ENCODE measurements around the gene PARD3.

PARD3 gene

DNA sequence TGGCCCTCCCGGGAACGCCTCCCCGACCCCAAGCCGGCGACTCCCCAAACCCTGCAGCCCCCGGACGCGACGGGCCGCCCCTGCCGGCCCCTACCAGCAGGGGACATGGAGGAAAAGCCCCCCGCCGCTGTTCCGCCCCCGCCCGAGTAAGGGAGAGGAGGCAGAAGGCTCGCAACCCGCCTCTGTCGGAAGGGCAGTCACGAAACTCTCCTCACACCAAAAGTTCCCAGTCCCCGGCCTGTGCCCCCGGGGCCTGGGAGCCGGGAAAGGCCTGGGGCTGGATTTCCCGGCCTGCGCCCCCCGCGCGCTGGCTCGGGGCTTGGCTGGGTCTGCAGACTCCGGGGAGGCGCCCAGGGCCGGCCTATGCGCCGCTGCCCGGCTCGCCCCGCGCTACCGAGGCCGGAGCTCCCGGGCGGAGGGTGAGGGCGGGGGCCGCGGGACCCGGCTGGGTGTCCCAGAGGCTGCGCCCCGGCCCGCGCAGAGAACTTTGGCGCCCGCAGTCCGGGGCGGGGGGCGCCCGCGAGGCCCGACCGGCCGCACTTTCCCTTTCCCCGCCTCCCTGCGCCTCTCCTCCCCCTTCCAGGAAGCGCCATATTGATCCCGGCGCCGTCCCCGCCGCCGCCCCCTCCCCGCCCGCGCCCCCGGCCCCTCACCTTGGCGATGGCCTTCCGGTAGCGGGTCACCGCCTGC is 728 bp downstream of the PARD3 start:
- H3K4me3 ChIP-seq (ENCODE audit: low read length), result peak overlapping the region; percentile 90
- TF ChIP-seq ZNF274 (IDR thresholded peaks at IDR 0.05; ENCODE audit: low read depth, low read length), result no peak

DNA sequence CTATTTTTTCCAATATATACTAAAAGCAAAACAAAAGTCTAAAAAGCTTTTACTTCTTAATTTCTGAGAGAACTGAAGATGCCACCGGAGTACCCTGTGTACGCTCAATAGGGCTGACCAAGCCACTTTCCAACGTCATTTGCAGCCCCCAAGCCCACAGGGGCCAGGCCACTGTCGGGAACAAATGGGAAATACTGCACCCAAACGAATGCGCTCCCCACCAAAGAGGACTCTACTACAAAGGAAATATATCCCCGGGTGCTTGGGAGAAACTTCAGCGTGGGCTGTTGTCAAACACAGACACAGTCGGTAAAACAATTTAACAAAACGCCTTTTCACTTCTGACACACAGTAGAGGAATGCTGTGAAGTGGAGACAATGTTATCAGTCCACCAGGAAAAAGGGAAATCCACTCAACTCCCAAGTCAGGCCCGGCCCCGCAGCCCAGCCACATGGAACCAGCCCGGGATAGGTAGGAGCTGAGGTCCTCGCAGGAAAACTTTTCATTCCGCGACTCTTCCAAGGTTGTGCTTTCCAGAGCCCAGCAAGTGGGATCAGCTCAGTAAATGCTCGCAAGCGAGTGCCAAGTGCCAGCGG is 1.4 kb downstream of the PARD3 start:
- peak overlapping the region; percentile 90 for H3K4me3 ChIP-seq (ENCODE audit: low read length)
- no peak for TF ChIP-seq ZNF274 (IDR thresholded peaks at IDR 0.05; ENCODE audit: low read depth, low read length)

DNA sequence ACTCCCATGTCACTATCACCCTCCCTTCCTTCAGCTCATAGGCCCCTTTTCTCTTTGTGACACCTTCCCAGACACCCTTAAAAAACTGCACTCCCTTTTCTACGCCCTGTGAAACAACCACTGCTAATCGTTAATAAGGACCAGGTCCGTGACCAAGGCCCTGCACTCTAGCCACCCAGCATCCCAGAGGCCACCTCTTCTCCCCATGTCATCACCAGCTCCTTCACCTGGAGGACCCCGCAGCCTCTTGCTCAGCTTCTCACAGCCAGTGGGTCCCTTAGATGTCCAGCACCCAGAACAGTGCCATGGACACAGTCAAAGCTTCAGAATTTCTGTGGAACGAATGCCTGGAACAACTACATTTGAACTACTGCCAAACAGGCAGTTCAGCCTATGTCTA is 2.3 kb downstream of the PARD3 start:
- H3K4me3 ChIP-seq (ENCODE audit: low read length), result no peak overlapping the region
- TF ChIP-seq ZNF274 (IDR thresholded peaks at IDR 0.05; ENCODE audit: low read depth, low read length), result no peak

- no peak overlapping the region for H3K4me3 ChIP-seq (ENCODE audit: low read length)
Measured at GRCh38 chr10:34811968-34812514, 3.1 kb downstream of the PARD3 start.

GRCh38 chr10:34811126-34811967 is 3.7 kb downstream of the PARD3 start:
- H3K4me3 ChIP-seq (ENCODE audit: low read length), result no peak overlapping the region
- no peak for TF ChIP-seq ZNF274 (IDR thresholded peaks at IDR 0.05; ENCODE audit: low read depth, low read length)

More at GRCh38 chr10:34811968-34812514, 3.1 kb downstream of the PARD3 start:
- no peak for TF ChIP-seq ZNF274 (IDR thresholded peaks at IDR 0.05; ENCODE audit: low read depth, low read length)

GRCh38 chr10:34809796-34810195 is 5.3 kb downstream of the PARD3 start:
- no peak for TF ChIP-seq ZNF274 (IDR thresholded peaks at IDR 0.05; ENCODE audit: low read depth, low read length)
- H3K4me3 ChIP-seq (ENCODE audit: low read length), result peak overlapping the region; percentile 58; the same call in 1 of the 2 replicates

- TF ChIP-seq ZNF274 (IDR thresholded peaks at IDR 0.05; ENCODE audit: low read depth, low read length), result no peak
- peak overlapping the region; percentile 58; the same call in 1 of the 2 replicates for H3K4me3 ChIP-seq (ENCODE audit: low read length)
Measured at GRCh38 chr10:34808801-34809745, 6.0 kb downstream of the PARD3 start.

DNA sequence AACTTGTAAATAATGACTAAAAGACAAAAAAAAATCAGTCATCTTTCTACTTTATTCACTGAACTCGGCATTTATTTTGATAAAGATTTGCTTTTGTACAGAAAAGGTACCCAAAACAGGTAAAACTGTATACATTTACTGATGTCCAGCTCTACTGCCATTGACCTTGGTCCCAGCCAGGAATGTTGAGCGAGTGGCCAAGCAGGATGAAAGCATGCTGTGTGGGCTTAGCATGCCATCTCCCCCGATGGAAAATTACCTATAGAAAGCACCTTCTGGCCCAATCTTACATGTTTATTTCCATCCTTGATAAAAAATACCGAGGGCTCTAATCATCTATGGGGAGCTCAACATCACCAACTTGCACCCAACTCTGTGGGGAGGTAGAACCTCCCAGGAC is 6.8 kb downstream of the PARD3 start:
- TF ChIP-seq ZNF274 (IDR thresholded peaks at IDR 0.05; ENCODE audit: low read depth, low read length), result no peak
- H3K4me3 ChIP-seq (ENCODE audit: low read length), result peak overlapping the region; percentile 58; the same call in 1 of the 2 replicates

DNA sequence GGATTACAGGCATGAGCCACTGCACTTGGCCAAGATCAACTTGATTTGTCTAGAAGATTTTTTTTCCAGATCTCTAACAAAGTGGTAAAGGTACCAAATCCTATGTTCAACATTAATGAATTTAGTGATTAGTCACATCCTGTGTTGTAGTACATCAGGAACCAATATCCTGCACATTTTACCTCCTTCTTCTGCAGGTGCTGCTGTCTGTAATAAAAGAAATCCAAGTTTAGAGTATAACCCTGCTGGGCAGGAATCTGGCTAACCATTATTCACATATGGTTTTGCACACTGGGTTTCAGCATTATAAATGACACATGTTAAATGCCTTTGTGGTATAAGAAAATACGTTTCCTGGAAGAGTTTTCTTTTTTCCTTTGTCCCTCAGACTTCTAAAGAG is 10.8 kb downstream of the PARD3 start:
- TF ChIP-seq ZNF274 (IDR thresholded peaks at IDR 0.05; ENCODE audit: low read depth, low read length), result no peak
- no peak overlapping the region for H3K4me3 ChIP-seq (ENCODE audit: low read length)

DNA sequence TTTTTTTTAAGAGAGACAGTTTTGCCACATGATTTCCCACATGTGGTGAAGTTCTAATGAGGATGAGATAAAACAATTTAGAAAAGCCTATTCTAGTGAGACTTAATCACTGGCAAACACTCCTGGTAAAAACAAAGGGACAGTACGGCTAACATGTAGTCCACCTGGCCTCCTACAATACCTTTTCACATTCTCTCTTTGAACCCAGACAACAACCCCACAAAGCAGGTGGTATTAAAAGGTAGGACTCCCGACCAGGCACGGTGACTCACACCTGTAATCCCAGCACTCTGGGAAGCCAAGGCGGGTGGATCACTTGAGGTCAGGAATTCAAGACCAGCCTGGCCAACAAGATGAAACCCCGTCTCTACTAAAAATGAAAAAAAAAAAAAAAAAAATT is 12.4 kb downstream of the PARD3 start:
- H3K4me3 ChIP-seq (ENCODE audit: low read length), result no peak overlapping the region
- no peak for TF ChIP-seq ZNF274 (IDR thresholded peaks at IDR 0.05; ENCODE audit: low read depth, low read length)

DNA sequence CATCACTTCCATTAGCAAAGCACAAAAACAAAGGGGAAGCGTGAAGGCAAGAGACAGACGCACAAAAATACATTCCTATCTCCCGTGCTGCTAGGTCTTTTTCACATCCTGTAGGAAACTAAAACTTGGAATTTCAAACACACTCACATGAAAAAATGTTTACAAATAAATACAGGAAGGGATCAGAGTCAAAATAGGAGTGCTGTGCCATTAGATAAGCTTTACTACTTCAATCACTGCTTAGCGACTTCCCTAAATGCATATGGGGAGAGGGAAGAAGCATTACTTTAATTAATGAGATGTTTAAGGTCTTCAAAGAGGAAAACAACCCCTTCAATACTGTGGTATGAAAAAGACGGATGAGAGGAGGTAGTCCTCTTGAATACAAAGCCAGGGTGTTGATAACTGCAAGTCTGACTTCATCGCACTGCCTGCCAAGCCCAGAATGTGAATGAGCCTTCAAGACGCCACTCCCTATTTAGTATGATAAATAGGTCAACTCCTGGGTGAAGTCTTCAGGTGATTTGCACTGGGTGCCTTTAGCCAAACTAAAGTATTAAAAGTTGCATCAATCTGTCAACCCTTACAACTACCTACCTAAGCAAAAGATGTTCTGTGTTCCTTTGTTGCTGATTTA is 13.9 kb downstream of the PARD3 start:
- no peak overlapping the region for H3K4me3 ChIP-seq (ENCODE audit: low read length)
- TF ChIP-seq ZNF274 (IDR thresholded peaks at IDR 0.05; ENCODE audit: low read depth, low read length), result no peak

GRCh38 chr10:34800624-34801023 is 14.5 kb downstream of the PARD3 start:
- no peak for TF ChIP-seq ZNF274 (IDR thresholded peaks at IDR 0.05; ENCODE audit: low read depth, low read length)
- H3K4me3 ChIP-seq (ENCODE audit: low read length), result no peak overlapping the region

- no peak overlapping the region for H3K4me3 ChIP-seq (ENCODE audit: low read length)
- no peak for TF ChIP-seq ZNF274 (IDR thresholded peaks at IDR 0.05; ENCODE audit: low read depth, low read length)
Measured at GRCh38 chr10:34798654-34799053, 16.4 kb downstream of the PARD3 start.

Measured in GM08714 (cell line).